WTC11 (cell line): ENCODE results near the gene SLBP.

Source experiments
- JUN ChIP-seq: sonication (generic); formaldehyde crosslinking; IDR thresholded peaks from 2 replicates; pipeline ENCODE4 v1.8.0; 2023; ENCODE audit warnings: mild to moderate bottlenecking, missing genetic modification reagents
- NR3C1 ChIP-seq: sonication (generic); formaldehyde crosslinking; conservative IDR thresholded peaks from 2 replicates; pipeline ENCODE4 v1.8.1; 2023; ENCODE audit warnings: low read depth, mild to moderate bottlenecking, missing genetic modification reagents
- RELA ChIP-seq: sonication (generic); formaldehyde crosslinking; IDR thresholded peaks from 2 replicates; pipeline ENCODE4 v1.8.1; 2022; ENCODE audit warnings: missing genetic modification reagents, mild to moderate bottlenecking, borderline replicate concordance
- RORB ChIP-seq: fragments of 250-450 bp; sonication (Bioruptor Pico); IDR thresholded peaks from 2 replicates; pipeline ENCODE4 v1.9.0; 2021; ENCODE audit warnings: mild to moderate bottlenecking
- SP1 ChIP-seq: sonication (generic); formaldehyde crosslinking; conservative IDR thresholded peaks from 2 replicates; pipeline ENCODE4 v1.8.1; 2022; ENCODE audit warnings: missing genetic modification reagents
- TEAD4 ChIP-seq: sonication (generic); formaldehyde crosslinking; IDR thresholded peaks from 2 replicates; pipeline ENCODE4 v1.8.0; 2022; ENCODE audit warnings: mild to moderate bottlenecking, missing genetic modification reagents
- ZBTB21 ChIP-seq: sonication (generic); formaldehyde crosslinking; IDR thresholded peaks from 2 replicates; pipeline ENCODE4 v1.8.1; 2023; ENCODE audit warnings: mild to moderate bottlenecking, missing genetic modification reagents, borderline replicate concordance
- ZNF423 ChIP-seq: fragments of 250-450 bp; sonication (Bioruptor Pico); IDR thresholded peaks from 2 replicates; pipeline ENCODE4 v2.1.2; 2022; ENCODE audit warnings: mild to moderate bottlenecking, moderate library complexity
- TF ChIP-seq, protein P1 (sequence below): fragments of 200-600 bp; IDR thresholded peaks from 2 replicates; pipeline ENCODE4 v1.8.0; 2022; ENCODE audit warnings: antibody characterized with exemption
- TF ChIP-seq, protein P2 (sequence below): sonication (generic); formaldehyde crosslinking; IDR thresholded peaks from 2 replicates; pipeline ENCODE4 v1.8.1; 2023; ENCODE audit warnings: mild to moderate bottlenecking, missing genetic modification reagents
- TF ChIP-seq, protein P3 (sequence below): sonication (generic); formaldehyde crosslinking; conservative IDR thresholded peaks from 2 replicates; pipeline ENCODE4 v1.8.1; 2022; ENCODE audit warnings: mild to moderate bottlenecking, missing genetic modification reagents

DNA sequence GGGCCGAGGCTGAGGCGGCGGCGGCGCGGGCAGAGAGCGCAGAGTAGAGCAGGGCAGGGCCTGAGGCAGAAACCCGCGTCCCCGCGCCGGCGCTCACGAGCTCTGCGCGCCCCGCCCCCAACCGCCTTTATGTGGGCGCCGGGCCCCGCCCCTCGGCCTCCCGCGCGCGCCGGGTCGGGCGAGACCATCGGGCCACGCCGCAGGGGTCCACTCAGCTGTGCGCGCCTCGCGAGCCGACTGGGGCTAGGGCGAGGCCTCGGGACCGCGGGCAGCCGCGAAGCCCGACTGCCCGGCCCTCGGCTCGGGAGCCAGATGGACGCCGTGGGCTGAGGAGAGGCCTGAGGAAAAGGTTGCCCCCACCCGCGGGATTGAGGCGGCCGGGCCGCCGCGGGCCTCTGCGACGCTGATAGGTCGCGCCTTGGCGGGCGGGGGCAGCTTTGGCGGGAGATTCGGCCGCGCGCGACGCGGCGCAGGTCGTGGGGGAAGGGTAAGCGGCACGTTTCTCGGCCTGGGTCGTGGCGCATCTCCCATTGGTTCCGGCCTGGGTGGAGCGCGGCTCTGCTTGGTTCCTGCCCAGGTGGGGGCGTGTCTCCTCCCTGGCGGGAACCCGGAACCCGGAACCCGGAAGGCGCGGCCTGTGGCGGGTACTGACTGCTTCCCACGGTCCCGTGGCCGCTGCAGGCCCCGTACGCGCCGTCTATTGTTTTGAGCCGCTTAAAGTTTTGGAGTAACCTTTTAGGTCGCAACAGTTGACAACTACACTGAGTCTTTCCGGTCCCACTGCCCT is at the start of gene SLBP:
- TF ChIP-seq, protein P1, sequence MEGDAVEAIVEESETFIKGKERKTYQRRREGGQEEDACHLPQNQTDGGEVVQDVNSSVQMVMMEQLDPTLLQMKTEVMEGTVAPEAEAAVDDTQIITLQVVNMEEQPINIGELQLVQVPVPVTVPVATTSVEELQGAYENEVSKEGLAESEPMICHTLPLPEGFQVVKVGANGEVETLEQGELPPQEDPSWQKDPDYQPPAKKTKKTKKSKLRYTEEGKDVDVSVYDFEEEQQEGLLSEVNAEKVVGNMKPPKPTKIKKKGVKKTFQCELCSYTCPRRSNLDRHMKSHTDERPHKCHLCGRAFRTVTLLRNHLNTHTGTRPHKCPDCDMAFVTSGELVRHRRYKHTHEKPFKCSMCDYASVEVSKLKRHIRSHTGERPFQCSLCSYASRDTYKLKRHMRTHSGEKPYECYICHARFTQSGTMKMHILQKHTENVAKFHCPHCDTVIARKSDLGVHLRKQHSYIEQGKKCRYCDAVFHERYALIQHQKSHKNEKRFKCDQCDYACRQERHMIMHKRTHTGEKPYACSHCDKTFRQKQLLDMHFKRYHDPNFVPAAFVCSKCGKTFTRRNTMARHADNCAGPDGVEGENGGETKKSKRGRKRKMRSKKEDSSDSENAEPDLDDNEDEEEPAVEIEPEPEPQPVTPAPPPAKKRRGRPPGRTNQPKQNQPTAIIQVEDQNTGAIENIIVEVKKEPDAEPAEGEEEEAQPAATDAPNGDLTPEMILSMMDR: no peak
- TF ChIP-seq RELA (CRISPR knock-in tag) (no peak), NR3C1 (CRISPR knock-in tag) (no peak), ZBTB21 (CRISPR knock-in tag) (no peak), TEAD4 (CRISPR knock-in tag) (no peak), ZNF423 (CRISPR knock-in tag) (no peak), RORB (CRISPR knock-in tag) (no peak), SP1 (peak; percentile 75), JUN (CRISPR knock-in tag) (0 out of 2 replicates have a peak, but pooled peaks have one; percentile 4)
- TF ChIP-seq, protein P2, sequence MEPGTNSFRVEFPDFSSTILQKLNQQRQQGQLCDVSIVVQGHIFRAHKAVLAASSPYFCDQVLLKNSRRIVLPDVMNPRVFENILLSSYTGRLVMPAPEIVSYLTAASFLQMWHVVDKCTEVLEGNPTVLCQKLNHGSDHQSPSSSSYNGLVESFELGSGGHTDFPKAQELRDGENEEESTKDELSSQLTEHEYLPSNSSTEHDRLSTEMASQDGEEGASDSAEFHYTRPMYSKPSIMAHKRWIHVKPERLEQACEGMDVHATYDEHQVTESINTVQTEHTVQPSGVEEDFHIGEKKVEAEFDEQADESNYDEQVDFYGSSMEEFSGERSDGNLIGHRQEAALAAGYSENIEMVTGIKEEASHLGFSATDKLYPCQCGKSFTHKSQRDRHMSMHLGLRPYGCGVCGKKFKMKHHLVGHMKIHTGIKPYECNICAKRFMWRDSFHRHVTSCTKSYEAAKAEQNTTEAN (CRISPR knock-in tag): no peak
- TF ChIP-seq, protein P3, sequence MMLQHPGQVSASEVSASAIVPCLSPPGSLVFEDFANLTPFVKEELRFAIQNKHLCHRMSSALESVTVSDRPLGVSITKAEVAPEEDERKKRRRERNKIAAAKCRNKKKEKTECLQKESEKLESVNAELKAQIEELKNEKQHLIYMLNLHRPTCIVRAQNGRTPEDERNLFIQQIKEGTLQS (CRISPR knock-in tag): no peak
